GM10248 (cell line): ENCODE data around the gene TNFAIP3.
"Not testable (repeated sequence)": the region's sequence is repeated elsewhere in the genome, so short reads cannot be mapped to it uniquely, and the experiment has no call there.

Source experiments
- CTCF ChIA-PET: fragments of 300-600 bp; sonication (Branson Sonifier 250); formaldehyde crosslinking; extraction: SDS; loops from one replicate; lab custom pipeline; 2021; ENCODE audit warnings: antibody characterized with exemption; lab: Yijun Ruan, JAX
- POLR2A ChIA-PET: fragments of 350-650 bp; sonication (Branson Sonifier 250); formaldehyde crosslinking; extraction: SDS; loops from one replicate; lab custom pipeline; 2020; ENCODE audit warnings: antibody characterized with exemption; lab: Yijun Ruan, JAX
- DNase-seq: peaks from one replicate; pipeline ENCODE4 v3.0.0; 2012; ENCODE audit errors: extremely low spot score
- TF ChIP-seq, protein P1 (sequence below): IDR thresholded peaks from 2 replicates; pipeline ENCODE4 v1.5.1; 2012; ENCODE audit warnings: mild to moderate bottlenecking, low read depth; ENCODE audit errors: extremely low read depth, missing control alignments, control extremely low read depth

TNFAIP3 gene

DNA sequence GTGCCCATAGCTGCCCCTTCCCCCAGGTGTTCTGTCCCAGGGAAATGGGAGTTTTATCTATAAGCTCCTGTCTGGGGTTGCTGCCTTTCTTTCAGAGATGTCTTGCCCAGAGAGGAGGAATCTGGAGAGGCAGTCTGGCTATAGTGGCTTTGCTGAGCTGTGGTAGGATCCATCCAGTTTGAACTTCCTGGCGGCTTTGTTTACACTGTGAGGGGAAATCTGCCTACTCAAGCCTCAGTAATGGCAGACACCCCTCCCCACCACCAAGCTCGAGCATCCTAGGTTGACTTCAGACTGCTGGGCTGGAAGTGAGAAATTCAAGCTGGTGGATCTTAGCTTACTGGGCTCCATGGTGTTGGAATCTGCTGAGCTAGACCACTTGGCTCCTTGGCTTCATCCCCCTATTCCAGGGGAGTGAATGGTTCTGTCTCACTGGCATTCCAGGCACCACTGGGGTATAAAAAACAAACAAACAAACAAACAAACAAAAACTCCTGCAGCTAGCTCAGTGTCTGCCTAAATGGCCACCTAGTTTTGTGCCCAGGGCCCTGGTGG is 24.0 kb downstream of the TNFAIP3 start:
- ChIA-PET POLR2A (interaction anchor here (0.9 to 1.2 kb wide), 3 partner anchors 10 to 18 kb away, joined by 3 to 6 read pairs (median 3); no protein-coding TSS in a partner anchor), CTCF (interaction anchor here (0.8 to 1.8 kb wide), 11 partner anchors 8 to 183 kb away, joined by 3 to 6 read pairs (median 4); partner anchors contain the start of gene TNFAIP3)
- DNase-seq: no peak
- TF ChIP-seq, protein P1, sequence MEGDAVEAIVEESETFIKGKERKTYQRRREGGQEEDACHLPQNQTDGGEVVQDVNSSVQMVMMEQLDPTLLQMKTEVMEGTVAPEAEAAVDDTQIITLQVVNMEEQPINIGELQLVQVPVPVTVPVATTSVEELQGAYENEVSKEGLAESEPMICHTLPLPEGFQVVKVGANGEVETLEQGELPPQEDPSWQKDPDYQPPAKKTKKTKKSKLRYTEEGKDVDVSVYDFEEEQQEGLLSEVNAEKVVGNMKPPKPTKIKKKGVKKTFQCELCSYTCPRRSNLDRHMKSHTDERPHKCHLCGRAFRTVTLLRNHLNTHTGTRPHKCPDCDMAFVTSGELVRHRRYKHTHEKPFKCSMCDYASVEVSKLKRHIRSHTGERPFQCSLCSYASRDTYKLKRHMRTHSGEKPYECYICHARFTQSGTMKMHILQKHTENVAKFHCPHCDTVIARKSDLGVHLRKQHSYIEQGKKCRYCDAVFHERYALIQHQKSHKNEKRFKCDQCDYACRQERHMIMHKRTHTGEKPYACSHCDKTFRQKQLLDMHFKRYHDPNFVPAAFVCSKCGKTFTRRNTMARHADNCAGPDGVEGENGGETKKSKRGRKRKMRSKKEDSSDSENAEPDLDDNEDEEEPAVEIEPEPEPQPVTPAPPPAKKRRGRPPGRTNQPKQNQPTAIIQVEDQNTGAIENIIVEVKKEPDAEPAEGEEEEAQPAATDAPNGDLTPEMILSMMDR: no peak

DNA sequence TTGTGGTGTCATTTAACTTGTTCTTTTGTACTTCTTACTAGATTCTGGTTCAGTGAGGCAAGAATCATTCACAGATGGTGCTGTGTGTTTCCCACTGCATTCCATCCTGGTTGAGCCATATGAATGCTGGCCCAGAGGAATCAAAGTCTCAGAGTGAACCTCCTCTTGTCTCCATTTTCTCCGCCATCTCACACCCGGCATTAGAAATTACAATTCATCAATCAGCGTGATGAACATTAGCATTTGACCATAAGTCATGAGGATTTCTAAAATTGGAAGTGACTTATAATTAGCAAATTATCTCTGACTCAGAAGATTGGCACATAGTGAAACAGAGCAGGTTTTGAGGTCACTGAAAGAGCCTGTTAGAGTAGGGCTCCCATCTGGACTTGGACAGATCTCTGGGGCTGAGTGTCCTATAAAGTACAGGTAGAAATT is 25.2 kb downstream of the TNFAIP3 start:
- ChIA-PET POLR2A (no interaction called here), CTCF (interaction anchor here (1.1 to 1.8 kb wide), 6 partner anchors 9 to 53 kb away, joined by 3 to 6 read pairs (median 4); no protein-coding TSS in a partner anchor)
- DNase-seq: no peak
- TF ChIP-seq, protein P1: no peak

- TF ChIP-seq, protein P1: no peak
- CTCF ChIA-PET: interaction anchor here (0.9 to 1.3 kb wide), 6 partner anchors 10 to 52 kb away, joined by 3 to 5 read pairs (median 4); partner anchors contain the start of gene TNFAIP3
- DNase-seq: no peak
- POLR2A ChIA-PET: no interaction called here
Measured at GRCh38 chr6:137893181-137893580, 26.1 kb downstream of the TNFAIP3 start.

GRCh38 chr6:137893726-137894125 is 26.7 kb downstream of the TNFAIP3 start:
- ChIA-PET CTCF (interaction anchor here (0.9 to 1.9 kb wide), 7 partner anchors 10 to 46 kb away, joined by 3 to 6 read pairs (median 4); partner anchors contain the start of gene TNFAIP3), POLR2A (no interaction called here)
- TF ChIP-seq, protein P1: no peak
- no peak for DNase-seq

DNA sequence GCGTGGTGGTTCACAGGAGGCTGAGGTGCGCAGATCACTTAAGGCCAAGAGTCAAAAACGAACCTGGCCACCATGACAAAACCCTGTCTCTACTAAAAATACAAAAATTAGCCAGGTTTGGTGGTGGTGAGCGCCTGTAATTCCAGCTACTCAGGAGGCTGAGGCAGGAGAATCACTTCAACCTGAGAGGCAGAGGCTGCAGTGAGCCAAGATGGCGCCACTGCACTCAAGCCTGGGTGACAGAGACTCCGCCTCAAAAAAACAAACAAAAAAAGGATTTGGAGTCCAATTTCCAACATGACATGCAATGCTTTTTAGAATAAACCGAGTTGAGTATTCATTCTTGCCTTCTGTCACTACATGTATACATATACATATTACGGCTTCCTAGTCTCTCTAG is 27.3 kb downstream of the TNFAIP3 start:
- DNase-seq, POLR2A ChIA-PET: not testable (repeated sequence)
- CTCF ChIA-PET: interaction anchor here (0.7 to 1.9 kb wide), 7 partner anchors 8 to 112 kb away, joined by 3 to 10 read pairs (median 5); partner anchors contain the start of gene TNFAIP3

GRCh38 chr6:137894779-137895385 is 27.8 kb downstream of the TNFAIP3 start:
- TF ChIP-seq, protein P1: no peak
- POLR2A ChIA-PET: no interaction called here
- DNase-seq: no peak
- CTCF ChIA-PET: interaction anchor here (0.7 to 1.9 kb wide), 7 partner anchors 9 to 111 kb away, joined by 3 to 10 read pairs (median 5); no protein-coding TSS in a partner anchor

GRCh38 chr6:137896647-137897046 is 29.6 kb downstream of the TNFAIP3 start:
- ChIA-PET POLR2A (no interaction called here), CTCF (interaction anchor here (1.1 kb wide), 1 partner anchor 9 kb away, joined by 3 read pairs; no protein-coding TSS in a partner anchor)
- TF ChIP-seq, protein P1: no peak
- DNase-seq: no peak
